ENCODE measurements around the gene CNGB1.
"Not testable (repeated sequence)": the region's sequence is repeated elsewhere in the genome, so short reads cannot be mapped to it uniquely, and the experiment has no call there.

Gene CNGB1

GRCh38 chr16:57897996-57898395 is 72.9 kb downstream of the CNGB1 start:
- no peaks in the 10 kb centered on the region for H3K9me3 Mint-ChIP-seq
- no peaks in the 10 kb centered on the region for H3K4me1 Mint-ChIP-seq
- no peak overlapping the region for H3K27ac Mint-ChIP-seq
- TF ChIP-seq CTCF (IDR thresholded peaks at IDR 0.05; ENCODE audit: unreplicated experiment in 3 of 3) = no peak
- no peaks in the 10 kb centered on the region for H3K36me3 Mint-ChIP-seq (ENCODE audit: low read depth)
- H3K27me3 Mint-ChIP-seq (ENCODE audit: low read depth) = peaks cover 23% of the 10 kb centered on the region
- no peak overlapping the region for H3K4me3 Mint-ChIP-seq

- no peaks in the 10 kb centered on the region for H3K4me1 Mint-ChIP-seq
- H3K27me3 Mint-ChIP-seq (ENCODE audit: low read depth) = peaks cover 29% of the 10 kb centered on the region
- no peak overlapping the region for H3K4me3 Mint-ChIP-seq
- TF ChIP-seq CTCF (IDR thresholded peaks at IDR 0.05; ENCODE audit: unreplicated experiment in 3 of 3) = no peak
- H3K36me3 Mint-ChIP-seq (ENCODE audit: low read depth) = no peaks in the 10 kb centered on the region
- no peak overlapping the region for H3K27ac Mint-ChIP-seq
- no peaks in the 10 kb centered on the region for H3K9me3 Mint-ChIP-seq
Observed at GRCh38 chr16:57897053-57897784, 73.7 kb downstream of the CNGB1 start.

- peaks cover 26% of the 10 kb centered on the region for H3K27me3 Mint-ChIP-seq (ENCODE audit: low read depth)
- not testable (repeated sequence) for H3K4me1 Mint-ChIP-seq; H3K9me3 Mint-ChIP-seq; H3K4me3 Mint-ChIP-seq; H3K36me3 Mint-ChIP-seq (ENCODE audit: low read depth); H3K27ac Mint-ChIP-seq
Observed at GRCh38 chr16:57895081-57895547, 75.8 kb downstream of the CNGB1 start.

- Mint-ChIP-seq H3K9me3 (no peaks in the 10 kb centered on the region), H3K4me1 (no peaks in the 10 kb centered on the region), H3K4me3 (no peak overlapping the region), H3K36me3 (ENCODE audit: low read depth) (no peaks in the 10 kb centered on the region), H3K27ac (no peak overlapping the region), H3K27me3 (ENCODE audit: low read depth) (peaks cover 21% of the 10 kb centered on the region)
- no peak for TF ChIP-seq CTCF (IDR thresholded peaks at IDR 0.05; ENCODE audit: unreplicated experiment in 3 of 3)
Observed at GRCh38 chr16:57894390-57895080, 76.4 kb downstream of the CNGB1 start.

- H3K4me3 Mint-ChIP-seq = no peak overlapping the region
- no peaks in the 10 kb centered on the region for H3K9me3 Mint-ChIP-seq
- H3K36me3 Mint-ChIP-seq (ENCODE audit: low read depth) = no peaks in the 10 kb centered on the region
- H3K27ac Mint-ChIP-seq = no peak overlapping the region
- H3K4me1 Mint-ChIP-seq = no peaks in the 10 kb centered on the region
- TF ChIP-seq CTCF (IDR thresholded peaks at IDR 0.05; ENCODE audit: unreplicated experiment in 3 of 3) = no peak
- H3K27me3 Mint-ChIP-seq (ENCODE audit: low read depth) = peaks cover 20% of the 10 kb centered on the region
Observed at GRCh38 chr16:57893559-57894389, 77.2 kb downstream of the CNGB1 start.

GRCh38 chr16:57893217-57893558 is 77.7 kb downstream of the CNGB1 start:
- H3K36me3 Mint-ChIP-seq (ENCODE audit: low read depth) = no peaks in the 10 kb centered on the region

More at GRCh38 chr16:57893217-57893558, 77.7 kb downstream of the CNGB1 start:
- no peak for TF ChIP-seq CTCF (IDR thresholded peaks at IDR 0.05; ENCODE audit: unreplicated experiment in 3 of 3)
- Mint-ChIP-seq H3K9me3 (no peaks in the 10 kb centered on the region), H3K27ac (no peak overlapping the region), H3K4me3 (no peak overlapping the region), H3K4me1 (no peaks in the 10 kb centered on the region), H3K27me3 (ENCODE audit: low read depth) (peaks cover 20% of the 10 kb centered on the region)

All from nephron (organoid).